Measurements from ENCODE around the gene ARF5.

- peak; percentile 41; the same call in 1 of the 2 replicates for TF ChIP-seq CTCF (IDR thresholded peaks at IDR 0.05)
- TF ChIP-seq ZFX (IDR thresholded peaks at IDR 0.05; ENCODE audit: borderline replicate concordance): no peak
These were observed 38.0 kb upstream of the ARF5 start for GRCh38 chr7:127550247-127550646.

Measured in 22Rv1 (cell line).